GM10266 (cell line): ENCODE results near the gene HHIPL1.

Experiments
- DNase-seq: peaks from one replicate; pipeline ENCODE4 v3.0.0; 2012; ENCODE audit errors: extremely low spot score
- CTCF ChIP-seq: IDR thresholded peaks from 2 replicates; pipeline ENCODE4 v1.5.1; 2012; ENCODE audit warnings: mild to moderate bottlenecking, low read depth; ENCODE audit not compliant: control insufficient read depth, insufficient read depth; ENCODE audit errors: missing control alignments

Gene HHIPL1

GRCh38 chr14:99644723-99645544 lies at the start of gene HHIPL1:
Gene HHIPL1, plus strand, starts transcription at chr14:99645129. Its CDS starts 79 bp downstream, at chr14:99645208.
- TF ChIP-seq CTCF, result no peak
- no peak for DNase-seq

- no peak for DNase-seq
- TF ChIP-seq CTCF, result no peak
These were observed 49.4 kb upstream of the HHIPL1 start for GRCh38 chr14:99595524-99595923.

- no peak for TF ChIP-seq CTCF
- DNase-seq, result no peak
These were observed 48.8 kb upstream of the HHIPL1 start for GRCh38 chr14:99596071-99596627.

GRCh38 chr14:99596772-99597171 lies 48.2 kb upstream of the HHIPL1 start:
- TF ChIP-seq CTCF, result no peak
- DNase-seq, result no peak

GRCh38 chr14:99597911-99598600 lies 46.9 kb upstream of the HHIPL1 start:
- DNase-seq, result no peak
- no peak for TF ChIP-seq CTCF

- DNase-seq, result no peak
- no peak for TF ChIP-seq CTCF
These were observed 46.2 kb upstream of the HHIPL1 start for GRCh38 chr14:99598774-99599173.
